Activated CD4-positive, alpha-beta T cell treated with anti-CD3 and anti-CD28 coated beads for 1 hour (primary cell): ENCODE measurements around the gene TMEM184B.

Source experiments
- DNase-seq: peaks from one replicate; pipeline ENCODE4 v3.0.0-alpha.2; 2020

The TMEM184B gene

DNA sequence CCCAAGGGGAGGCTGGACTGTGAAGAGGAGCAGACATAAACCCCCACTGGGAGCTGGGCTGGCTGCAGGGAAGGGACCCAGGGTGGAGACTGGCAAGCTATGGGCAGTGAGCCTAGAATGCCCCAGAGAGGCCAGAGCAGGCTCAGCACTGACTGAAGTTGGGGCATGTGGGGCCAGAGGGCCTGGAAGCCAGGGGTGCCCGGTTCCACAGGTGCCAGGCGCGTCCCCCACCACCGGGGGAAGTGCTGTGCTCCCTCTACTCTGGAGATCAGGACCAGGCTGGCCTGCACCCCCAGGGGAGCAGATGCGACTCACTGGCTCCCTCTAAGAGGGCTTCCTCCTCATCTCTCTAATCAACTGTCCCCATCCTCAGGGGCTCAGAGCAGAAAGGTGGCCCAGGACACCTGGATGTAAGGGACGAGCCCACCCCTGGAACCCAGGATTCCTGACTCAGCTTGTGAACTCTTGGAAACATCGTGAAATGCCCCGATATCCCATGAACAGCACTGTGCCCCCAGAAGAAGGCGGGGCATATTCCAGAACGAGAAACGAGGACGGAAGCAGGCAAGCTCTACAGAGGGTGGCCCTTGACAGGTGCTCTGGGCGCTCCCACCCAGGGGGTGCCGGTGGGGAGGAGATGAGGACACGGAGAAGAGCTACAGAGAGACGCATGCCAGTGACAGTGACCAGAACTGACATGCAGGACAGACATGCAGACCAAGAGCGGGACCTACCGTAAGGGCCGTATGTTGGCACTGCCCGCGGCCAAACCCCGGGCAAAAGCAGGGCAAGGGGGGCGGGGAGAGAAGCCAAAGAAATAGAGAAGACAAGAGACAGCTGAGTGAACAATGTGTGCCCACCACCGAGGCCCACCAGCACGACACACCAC is 50.7 kb downstream of the TMEM184B start:
- no peak for DNase-seq

DNA sequence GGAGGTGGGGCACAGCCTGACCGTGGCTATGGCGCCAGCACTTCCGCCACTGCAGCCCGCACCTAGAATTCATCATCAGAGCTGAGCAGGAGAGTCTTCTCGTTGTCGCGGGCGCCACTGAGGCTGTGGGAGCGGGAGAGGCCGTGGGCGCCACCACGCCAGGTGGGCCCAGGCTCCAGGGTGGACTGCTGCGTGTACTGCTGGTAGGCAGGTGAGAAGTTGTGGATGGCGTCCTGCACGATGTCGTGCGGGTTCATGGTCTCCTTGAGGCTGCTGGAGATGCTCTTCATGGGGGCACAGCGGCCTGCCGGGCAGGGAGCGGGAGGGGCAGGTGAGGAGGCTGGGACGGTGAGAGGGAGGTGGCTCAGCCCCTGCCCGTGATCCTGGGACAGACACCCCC is 51.4 kb downstream of the TMEM184B start:
- DNase-seq = no peak

DNA sequence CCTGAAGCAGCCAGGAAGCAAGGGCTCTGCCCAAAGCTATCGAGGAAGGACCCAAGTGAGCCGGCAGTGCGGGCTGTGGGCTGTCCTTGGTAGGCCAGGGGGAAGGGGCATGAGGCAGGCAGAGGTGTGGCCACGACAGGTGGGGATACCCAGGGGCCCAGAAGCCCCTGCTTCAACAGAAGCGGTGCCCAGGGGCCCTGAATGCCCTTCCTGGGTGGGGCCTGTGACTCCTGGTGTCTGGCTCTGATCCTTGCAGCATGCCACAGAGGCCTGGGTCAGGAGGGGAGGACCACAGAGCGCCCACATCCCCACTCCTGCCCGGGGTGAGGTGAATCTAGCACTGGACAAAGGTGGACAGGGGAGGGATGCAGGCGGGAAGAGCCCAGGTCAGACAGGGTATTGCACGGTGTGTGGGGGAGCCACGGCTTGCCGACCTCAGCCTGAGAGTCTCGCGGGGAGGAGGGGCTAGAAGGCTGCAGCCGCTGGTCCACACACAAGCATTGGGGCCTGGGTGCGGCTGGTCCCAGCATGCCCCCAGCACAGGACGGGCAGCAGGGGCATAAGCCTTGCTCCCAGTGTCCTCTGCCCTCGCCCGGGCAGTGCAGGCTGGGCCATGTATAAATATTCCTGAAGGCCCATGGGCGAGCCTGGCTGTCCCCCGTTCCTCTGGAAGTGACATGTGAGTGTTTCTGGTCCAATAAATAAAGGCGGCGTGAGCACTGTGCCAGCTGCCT is 52.0 kb downstream of the TMEM184B start:
- DNase-seq = no peak

DNA sequence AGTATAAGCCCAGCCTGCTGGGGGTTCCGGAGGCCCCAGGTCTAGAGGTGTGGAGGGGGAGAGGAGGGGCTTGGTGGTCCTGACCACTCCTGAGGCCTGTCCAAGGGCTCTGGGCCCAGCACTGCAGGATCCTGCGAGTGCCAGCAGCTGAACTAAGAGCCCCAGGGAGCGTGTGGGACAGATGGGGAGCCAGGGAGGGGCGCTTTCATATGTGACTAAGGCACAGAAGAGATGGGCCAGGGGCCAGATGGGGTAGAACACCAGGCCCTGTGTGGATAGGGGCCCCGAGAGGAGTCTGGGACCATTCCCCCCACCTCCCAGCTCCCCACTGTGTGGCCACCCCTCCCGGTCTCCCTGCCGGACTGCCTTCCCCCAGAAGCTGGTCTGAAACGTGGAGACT is 52.6 kb downstream of the TMEM184B start:
- no peak for DNase-seq

DNA sequence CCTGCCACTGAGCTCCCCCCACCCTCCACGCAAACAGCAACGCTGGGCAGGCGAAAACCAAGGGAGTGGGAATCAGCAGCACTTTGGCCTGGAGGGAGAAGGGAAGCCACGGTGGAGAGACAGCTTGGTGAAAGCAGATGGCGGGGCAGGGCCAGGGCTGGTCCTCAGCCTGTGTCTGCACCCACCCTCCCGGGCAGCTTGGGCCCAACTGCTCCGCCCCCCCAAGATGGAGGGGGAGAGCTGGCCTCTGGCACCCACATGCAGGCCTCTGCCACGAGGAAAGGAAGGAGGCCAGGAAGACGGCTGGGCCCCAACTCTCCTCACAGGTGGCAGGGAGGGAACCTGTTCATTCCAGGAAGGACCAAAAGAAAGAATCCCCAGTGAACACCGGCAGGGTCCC is 53.2 kb downstream of the TMEM184B start:
- no peak for DNase-seq

DNA sequence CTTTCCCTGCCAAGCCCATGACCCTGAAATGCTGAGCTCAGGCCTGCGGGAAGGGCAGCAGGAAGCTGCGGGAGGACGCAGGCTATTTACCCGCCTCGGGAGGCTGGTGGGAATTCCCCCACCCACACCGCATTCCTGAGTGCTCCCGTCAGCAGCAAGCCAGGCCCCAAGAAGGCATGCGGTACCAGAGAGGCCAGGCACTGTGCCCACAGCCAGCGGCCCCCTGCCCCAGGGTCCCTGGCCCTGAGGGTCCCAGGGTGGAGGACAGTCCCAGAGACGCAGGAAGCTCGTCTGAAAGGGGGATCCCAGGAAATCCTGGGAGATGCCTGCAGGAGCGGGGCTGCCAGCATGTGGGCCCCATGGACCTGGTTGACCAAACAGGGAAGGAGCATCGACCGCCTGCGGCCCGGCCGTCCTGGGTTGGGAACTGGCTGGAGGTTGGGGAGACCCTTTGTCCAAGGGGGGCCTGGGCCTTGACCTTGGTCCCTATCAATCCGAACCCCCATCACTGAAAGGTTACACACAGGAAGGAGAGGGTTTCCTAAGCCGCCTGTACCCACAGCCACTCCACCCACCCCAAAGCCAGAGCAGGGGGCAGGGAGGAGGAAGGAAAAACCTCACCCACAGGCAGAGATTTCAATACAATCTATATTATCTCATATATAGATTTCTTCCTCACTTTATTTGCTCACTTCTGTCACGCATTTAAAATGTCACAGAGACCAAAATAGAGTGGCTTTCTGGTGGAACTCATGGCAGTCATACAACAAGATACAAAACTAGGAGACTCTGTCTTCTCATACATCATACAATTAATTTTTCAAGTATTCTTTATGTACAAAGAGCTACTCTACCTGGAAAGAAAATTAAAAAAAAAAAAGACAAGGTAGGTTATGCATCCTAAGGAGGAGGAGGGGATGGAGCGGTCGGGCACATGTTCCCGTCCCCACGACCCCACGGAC is 53.9 kb downstream of the TMEM184B start:
- no peak for DNase-seq

DNA sequence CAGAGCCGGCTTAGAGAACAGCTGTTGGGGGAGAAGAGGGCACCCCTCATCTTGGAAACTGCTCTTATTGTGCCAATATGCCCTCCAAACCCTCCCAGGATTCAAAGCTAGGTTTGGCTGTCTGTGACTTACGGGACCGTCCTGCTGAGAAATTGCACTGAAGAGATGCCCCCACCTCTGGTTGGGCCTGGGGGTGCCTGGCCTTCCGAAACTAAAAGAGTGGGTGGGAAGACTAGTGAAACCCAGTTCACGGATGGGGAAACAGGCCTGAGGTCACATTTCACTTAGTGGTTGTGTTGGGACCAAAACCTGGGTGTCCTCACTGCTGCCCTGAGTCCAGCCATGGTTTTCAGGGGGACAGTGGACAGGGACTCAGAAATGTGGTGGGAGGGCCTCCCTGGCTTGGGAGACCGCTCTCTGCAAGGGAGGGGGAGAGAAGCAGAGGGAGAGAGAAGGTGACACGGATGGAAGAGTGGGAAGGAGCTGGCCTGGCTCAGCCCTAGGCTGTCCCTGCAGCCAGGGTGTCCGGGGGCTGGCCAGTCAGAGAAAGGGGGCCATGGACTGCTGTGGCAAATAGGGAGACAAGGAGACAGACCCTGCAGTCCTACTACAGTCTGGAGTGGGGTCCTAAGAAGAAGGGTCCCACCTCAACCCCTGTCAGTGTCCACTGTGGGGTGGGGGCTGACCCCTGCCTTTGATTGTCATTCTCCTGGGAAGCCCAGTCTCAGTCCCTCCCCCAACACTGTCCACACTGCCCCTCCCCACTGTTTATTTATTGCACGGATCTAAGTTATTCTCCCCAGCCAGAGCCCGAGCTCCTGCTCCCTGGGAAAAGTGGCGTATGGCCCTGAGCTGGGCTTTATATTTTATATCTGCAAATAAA is 57.4 kb downstream of the TMEM184B start:
- no peak for DNase-seq

DNA sequence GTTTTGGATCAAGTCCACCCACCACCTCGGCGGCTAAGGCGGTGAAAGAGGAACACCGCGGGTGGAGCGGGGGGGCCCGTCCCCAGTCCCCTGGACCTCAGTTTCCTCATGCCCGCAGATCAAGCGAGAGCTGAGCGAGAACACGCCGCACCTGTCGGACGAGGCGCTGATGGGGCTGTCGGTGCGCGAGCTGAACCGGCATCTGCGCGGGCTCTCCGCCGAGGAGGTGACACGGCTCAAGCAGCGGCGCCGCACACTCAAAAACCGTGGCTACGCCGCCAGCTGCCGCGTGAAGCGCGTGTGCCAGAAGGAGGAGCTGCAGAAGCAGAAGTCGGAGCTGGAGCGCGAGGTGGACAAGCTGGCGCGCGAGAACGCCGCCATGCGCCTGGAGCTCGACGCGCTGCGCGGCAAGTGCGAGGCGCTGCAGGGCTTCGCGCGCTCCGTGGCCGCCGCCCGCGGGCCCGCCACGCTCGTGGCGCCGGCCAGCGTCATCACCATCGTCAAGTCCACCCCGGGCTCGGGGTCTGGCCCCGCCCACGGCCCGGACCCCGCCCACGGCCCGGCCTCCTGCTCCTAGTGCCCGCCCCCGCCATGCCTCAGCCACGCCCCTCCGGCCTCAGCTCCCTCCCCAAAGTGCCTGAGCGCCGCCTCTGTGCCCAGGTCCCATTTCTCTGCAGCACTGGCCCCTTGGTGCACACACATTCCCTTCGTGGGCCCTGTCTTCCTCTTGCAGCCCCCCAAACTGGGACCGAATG is 58.3 kb downstream of the TMEM184B start:
- peak; percentile 61 for DNase-seq

DNA sequence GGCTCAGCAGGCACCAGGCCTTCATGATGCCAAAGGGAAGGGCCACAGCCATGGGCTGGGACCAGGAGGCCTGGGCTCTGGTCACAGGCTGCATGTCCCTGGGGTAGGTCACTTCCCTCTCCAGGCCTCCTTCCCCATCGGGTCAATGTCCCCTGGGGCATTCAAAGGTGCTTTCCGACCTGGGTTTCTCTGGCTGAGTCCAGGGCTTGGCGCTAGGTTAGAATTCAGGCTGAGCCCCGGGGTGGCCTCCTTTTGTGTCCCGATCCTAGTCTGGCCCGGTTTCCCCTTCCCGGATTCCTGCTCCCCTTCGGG is 58.9 kb downstream of the TMEM184B start:
- no peak for DNase-seq

DNA sequence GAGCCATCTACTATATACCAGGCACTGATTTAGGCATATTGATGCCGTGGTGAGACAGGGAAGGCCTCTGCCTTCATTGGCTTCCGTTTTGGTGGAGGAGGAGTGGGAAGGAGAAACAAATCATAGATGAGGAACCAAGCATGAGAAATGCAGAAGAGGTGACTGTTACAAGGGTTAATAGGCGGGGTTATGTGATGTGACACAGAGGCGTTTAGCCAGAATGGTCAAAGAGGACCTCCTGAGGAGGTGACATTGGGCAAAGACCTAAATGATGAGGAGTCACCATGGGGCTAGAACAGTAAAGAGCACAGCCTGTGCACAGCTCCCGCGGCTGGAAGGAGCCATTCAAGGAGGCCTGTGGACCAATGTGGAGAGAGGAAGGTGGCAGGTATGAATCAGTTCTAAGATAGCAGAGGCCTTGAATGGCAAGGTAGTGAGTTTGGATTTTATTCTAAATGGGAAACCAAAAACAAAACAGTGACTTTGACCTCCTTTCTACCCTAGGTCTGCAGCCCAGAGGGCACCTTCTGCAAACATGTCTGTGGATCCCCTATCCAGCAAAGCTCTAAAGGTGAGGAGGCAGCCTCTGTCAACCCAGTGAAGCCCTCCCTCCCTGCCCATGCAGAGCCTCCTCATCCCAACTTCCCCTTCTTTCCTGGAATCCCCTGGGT is 59.4 kb downstream of the TMEM184B start:
- DNase-seq = no peak

DNA sequence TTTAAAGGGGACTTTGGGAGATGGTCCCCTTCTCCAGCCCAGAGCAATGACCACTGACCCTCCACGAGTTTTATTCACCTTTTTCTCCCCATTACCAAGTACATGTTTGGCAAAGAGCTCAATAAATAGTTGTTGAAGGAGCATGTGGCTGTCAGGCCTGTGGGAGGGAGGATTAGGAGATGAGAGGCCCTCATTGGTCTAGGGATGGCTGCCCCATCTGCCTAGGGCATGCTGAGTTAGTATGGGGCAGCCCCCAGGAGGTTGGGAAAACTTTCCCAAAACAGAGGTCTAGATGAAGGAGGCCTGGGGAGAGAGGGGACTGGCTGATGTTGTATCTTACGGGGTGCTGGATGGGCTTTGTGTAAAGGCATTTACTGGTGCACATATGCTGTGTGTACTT is 60.4 kb downstream of the TMEM184B start:
- no peak for DNase-seq

DNA sequence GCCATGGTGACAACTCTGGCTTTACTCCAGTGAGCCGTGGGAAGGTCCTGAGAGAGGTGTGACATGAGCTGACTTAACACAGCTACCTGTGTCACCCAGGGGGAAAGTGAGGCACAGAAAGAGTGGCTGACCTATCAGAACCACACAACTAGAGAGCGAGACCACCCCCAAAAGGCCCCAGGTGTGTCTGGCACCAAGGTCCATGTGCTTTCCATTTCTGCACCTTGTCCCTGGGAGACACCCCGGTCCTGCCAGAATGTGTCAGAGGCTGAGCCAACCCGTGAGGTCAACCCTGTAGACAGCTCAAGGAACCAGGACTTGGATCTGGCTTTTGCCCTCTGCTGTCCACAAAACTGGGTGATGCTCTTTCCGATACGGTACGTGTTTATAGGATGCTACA is 61.3 kb downstream of the TMEM184B start:
- no peak for DNase-seq

DNA sequence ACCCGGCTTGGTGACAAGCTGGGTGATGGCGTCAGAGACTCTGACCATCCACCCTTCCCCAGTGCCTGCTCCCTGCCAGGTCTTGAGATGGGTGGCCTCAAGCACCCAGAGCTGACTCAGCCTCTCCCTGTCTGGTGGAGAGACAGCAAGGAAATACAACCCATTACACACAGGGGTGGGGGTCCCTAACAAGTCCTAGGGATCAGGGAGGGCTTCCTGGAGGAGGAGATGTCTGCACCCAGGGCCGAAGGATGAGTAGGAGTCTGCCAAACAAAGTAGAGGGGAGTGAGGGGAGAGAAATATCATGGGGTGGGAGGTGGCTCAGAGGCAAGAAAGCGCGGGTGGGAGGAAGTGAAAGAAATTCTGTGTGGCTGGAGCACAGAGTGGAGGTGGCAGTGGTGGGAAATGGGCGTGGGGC is 64.2 kb downstream of the TMEM184B start:
- no peak for DNase-seq

DNA sequence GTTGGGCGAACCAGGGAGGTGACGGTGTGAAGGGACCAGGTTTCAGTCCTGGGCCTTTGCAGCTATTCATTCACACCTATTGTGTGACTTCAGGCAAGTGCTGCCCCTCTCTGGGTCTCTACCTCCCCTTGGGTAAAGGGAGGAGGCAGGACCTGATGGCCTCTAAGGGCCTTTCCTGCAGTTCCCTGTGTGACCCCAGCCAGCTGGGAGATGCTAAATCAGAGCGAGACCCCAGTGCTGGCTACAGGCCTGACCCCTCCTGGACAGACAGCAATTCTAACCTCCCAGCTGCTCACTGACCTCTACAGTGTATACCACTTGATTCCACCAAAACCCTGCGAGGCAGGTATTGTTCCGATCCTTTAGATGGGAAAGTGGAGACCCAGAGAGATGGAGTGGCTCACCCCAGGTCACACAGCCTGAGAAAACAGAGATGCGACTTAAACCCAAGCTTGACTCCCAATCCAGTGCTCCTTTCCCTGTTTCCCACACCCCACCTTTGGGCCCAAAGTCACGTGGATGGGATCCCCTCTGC is 64.8 kb downstream of the TMEM184B start:
- DNase-seq = no peak

DNA sequence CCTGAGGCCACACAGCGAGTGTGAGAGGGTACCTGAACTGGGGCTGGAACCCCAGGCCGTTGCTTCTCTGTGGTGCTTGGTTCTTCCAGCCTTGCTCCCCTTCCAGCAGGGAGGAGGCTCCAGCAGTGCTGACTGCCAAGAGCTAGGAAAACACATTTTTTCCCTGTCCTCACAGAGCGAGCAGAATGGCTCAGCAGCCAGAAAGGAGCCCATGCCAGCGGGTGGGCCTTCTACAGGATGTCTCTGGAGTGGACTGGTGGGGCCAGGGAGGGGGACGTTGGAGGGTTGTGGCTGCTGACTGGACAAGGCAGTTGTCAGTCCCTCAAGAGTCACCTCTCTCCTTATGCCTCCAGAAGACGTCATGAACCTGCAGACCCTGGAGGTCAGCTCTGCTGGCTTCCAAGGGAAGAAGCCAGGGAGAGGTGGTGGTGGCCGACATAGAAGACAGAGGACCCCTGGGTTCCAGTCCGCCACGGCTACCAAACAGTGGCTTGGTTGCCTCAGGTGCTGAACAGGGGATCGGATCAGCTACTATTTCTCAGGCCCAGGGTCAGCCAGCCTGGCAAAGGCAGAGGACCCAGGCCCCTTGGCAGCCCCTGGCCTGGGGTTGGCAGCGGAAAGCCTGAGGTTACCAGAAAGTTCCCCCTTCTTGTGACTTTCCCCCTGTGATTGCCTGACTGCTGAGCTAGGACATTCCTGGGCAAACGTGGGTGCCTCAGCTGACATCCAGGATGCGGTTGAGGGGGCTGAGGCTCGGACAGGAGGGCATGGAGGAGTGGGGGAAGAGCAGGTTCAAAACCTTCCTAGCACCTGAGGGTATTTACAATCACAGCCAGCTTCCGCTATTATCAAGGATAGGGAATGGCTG is 67.3 kb downstream of the TMEM184B start:
- no peak for DNase-seq

DNA sequence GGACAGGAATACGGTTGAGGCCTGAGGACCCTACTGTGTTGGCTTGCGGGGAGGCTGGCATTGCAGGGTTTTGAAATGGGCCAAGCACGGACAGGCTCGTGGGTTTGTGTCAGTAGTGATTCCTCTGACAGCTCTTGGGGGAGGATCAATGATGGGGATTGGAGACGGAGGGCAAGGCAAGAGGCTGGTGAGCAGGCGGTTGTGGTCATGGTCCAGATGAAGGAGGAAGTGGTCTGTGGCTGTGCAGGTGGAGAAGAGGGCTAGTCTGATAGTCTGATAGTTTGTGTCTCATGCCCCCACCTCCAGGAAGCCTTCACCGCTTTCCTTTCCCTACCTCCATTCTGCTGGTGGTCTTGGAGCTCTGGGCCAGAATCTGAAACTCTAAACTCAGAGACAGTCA is 68.0 kb downstream of the TMEM184B start:
- no peak for DNase-seq

DNA sequence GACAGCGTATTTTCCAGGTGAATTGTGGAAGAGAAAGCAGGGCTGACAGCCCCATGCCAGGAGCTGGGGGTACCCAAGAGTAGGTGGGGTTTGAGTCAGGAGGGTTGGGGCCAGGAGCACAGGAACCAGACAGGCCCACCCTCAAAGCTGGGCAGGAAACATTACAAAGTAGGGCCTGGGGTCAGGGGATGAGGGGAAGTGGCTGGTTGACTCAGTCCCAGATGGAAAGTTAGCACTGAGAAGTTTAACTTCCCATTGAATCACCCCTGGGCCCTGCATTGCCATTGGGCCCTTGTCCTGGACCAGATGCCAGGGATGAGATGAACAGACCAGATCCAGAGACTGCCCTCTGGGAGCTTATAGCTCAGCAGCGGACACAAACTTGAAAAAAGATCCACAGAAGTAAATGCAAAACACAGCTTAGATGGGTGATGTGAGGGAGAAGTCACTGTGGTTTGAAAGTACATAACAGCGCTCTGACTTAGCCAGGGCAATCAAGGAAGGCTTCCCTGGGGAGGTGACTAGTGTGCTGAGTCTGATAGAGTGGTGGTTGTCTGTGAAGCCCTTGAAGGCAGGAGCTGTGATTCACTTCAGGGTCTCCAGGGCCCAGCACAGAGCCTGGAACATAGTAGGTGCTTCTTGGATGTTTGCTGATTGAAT is 68.8 kb downstream of the TMEM184B start:
- no peak for DNase-seq

DNA sequence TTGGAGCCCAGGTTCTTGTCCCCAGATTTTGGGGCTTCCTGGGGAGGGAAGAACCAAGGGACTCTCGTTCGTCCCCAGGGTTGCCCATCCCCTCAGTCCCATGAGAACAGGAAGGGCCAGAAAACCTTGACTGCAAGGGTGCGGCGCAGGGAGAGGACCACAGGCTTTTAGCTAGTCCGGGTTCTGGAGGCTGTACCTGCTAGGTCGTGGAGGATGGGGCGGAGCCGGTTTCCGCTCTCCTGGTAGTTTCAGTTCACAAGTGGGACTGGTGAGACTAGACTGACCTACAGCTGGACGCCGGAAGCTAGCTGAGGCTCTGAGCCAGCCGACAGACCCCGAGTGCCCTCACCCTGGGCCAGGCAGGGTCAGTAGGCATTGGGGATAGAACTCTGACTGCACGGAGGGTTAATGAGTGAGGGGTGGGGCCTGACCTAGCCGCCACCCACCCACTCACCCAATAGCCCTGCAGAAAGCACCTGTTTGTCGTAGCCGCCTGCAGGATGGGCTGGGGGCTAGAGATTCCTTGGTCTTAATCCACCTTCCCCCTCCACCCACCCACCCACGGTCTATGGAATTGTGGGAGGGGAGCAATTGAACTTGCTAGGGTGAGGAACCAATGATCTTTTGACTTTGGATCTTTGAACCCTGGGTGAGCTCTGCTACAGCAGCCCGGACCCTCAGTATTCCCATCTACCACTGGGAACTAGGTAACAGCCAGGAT is 69.6 kb downstream of the TMEM184B start:
- peak; percentile 20 for DNase-seq
